K562 (cell line): Measurements from ENCODE around the gene TLCD4. TPM values are rescaled to one million over a fixed set of nuclear protein-coding genes. Genes with fewer than 3 reads are reported as not detected.

Source experiments
- ARHGAP35 ChIP-seq: fragments of 450-650 bp; IDR thresholded peaks from 2 replicates; pipeline ENCODE4 v1.6.1; 2018; ENCODE audit not compliant: partially characterized antibody
- DNMT1 ChIP-seq: fragments of 450-650 bp; IDR thresholded peaks from 2 replicates; pipeline ENCODE4 v1.6.1; 2016; ENCODE audit warnings: antibody characterized with exemption, mild to moderate bottlenecking
- GATAD2B ChIP-seq: fragments of 450-650 bp; IDR thresholded peaks from 2 replicates; pipeline ENCODE4 v1.6.1; 2017; ENCODE audit warnings: mild to moderate bottlenecking, borderline replicate concordance
- KAT2B ChIP-seq: IDR thresholded peaks from one replicate; pipeline ENCODE4 v1.6.1; 2012; ENCODE audit warnings: low read depth, mild to moderate bottlenecking, control low read depth, inconsistent platforms, low read length, moderate library complexity
- MIER1 ChIP-seq: fragments of 450-650 bp; IDR thresholded peaks from 2 replicates; pipeline ENCODE4 v1.6.1; 2016; ENCODE audit warnings: antibody characterized with exemption, mild to moderate bottlenecking, low read depth
- MLLT1 ChIP-seq, 2 experiments: fragments of 450-650 bp; IDR thresholded peaks; 2 replicates each; pipeline ENCODE4 v1.6.1; 2016
- MTA1 ChIP-seq: fragments of 450-650 bp; IDR thresholded peaks from 2 replicates; pipeline ENCODE4 v1.6.1; 2017; ENCODE audit warnings: borderline replicate concordance
- NFIX ChIP-seq: fragments of 250-450 bp; sonication (Bioruptor Pico); IDR thresholded peaks from 2 replicates; pipeline ENCODE4 v1.4.0; 2020; ENCODE audit warnings: low read depth, mild to moderate bottlenecking, moderate library complexity
- SRSF7 ChIP-seq: fragments of 200-400 bp; formaldehyde crosslinking; optimal IDR thresholded peaks from 2 replicates; pipeline ENCODE3; 2017; ENCODE audit warnings: mild to moderate bottlenecking, low read depth, low read length
- XRCC3 ChIP-seq: fragments of 450-650 bp; IDR thresholded peaks from 2 replicates; pipeline ENCODE4 v1.6.1; 2017; ENCODE audit warnings: mild to moderate bottlenecking, moderate library complexity
- ZNF589 ChIP-seq: fragments of 200-800 bp; sonication (Bioruptor generic); IDR thresholded peaks from 2 replicates; pipeline ENCODE4 v1.6.1; 2016; ENCODE audit warnings: low read depth, missing genetic modification characterization, missing compliant biosample characterization
- ZNF740 ChIP-seq, 3 experiments: fragments of 200-800 bp in 1 of 3; sonication (Bioruptor generic) in 1 of 3; sonication (generic) in 1 of 3; formaldehyde crosslinking in 1 of 3; IDR thresholded peaks; 2 replicates each; pipeline versions ENCODE4 v1.6.1 to v1.8.0; 2016 to 2022; ENCODE audit warnings: mild to moderate bottlenecking in 2 of 3, missing compliant biosample characterization in 2 of 3, missing genetic modification characterization in 2 of 3, missing genetic modification reagents in 1 of 3
- polyA plus RNA-seq, 8 experiments: library from polyadenylated mRNA; depleted of rRNA in 4 of 8; stranded (reverse) in 5 of 8; unstranded in 3 of 8; fragments of >200 nt; fragmentation: Nextera tagmentation in 2 of 8; fragmentation: Illumina TruSeq in 1 of 8; extraction: Ambion mirVana in 2 of 8; extraction: Trizol in 1 of 8; gene quantifications; 2 replicates each; pipeline versions ENCODE4 v1.2.1 to v1.2.3, GENCODE V29; 2011 to 2014; ENCODE audit warnings: inconsistent platforms in 1 of 8, missing spikeins in 1 of 8
- total RNA-seq, 7 experiments: library from RNA; depleted of rRNA in 6 of 7; stranded (reverse); fragments of >200 nt in 6 of 7; fragmentation: Illumina TruSeq in 2 of 7; extraction: Trizol in 2 of 7; gene quantifications; 2 replicates each; pipeline versions ENCODE4 v1.2.1 to v1.2.3, GENCODE V29; 2011 to 2021; ENCODE audit warnings: low replicate concordance in 1 of 7
- TF ChIP-seq, protein P1 (sequence below): IDR thresholded peaks from 2 replicates; pipeline ENCODE4 v1.6.1; 2012; ENCODE audit warnings: low read depth, low read length, improper control_type of control experiment, borderline replicate concordance
- TF ChIP-seq, protein P2 (sequence below): sonication (generic); formaldehyde crosslinking; IDR thresholded peaks from 2 replicates; pipeline ENCODE4 v1.8.0; 2022; ENCODE audit warnings: missing genetic modification reagents, mild to moderate bottlenecking, borderline replicate concordance

The TLCD4 gene
- total and polyA plus RNA-seq, 9 of the 15 experiments (the other 6 are each of a cell fraction or from before 2014, with no cell fraction given) = 3.5 to 19.8 (median 7.6) TPM

- no peak for TF ChIP-seq MLLT1 (IDR thresholded peaks at IDR 0.05)
- TF ChIP-seq NFIX (CRISPR knock-in tag) = no peak
- TF ChIP-seq MTA1 = no peak
- 0 out of 2 replicates have a peak, but pooled peaks have one; percentile 18 for TF ChIP-seq ZNF589 (CRISPR knock-in tag)
- TF ChIP-seq SRSF7 = no peak
- TF ChIP-seq DNMT1 = no peak
- no peak for TF ChIP-seq KAT2B
- no peak for TF ChIP-seq ARHGAP35
- TF ChIP-seq, protein P1, sequence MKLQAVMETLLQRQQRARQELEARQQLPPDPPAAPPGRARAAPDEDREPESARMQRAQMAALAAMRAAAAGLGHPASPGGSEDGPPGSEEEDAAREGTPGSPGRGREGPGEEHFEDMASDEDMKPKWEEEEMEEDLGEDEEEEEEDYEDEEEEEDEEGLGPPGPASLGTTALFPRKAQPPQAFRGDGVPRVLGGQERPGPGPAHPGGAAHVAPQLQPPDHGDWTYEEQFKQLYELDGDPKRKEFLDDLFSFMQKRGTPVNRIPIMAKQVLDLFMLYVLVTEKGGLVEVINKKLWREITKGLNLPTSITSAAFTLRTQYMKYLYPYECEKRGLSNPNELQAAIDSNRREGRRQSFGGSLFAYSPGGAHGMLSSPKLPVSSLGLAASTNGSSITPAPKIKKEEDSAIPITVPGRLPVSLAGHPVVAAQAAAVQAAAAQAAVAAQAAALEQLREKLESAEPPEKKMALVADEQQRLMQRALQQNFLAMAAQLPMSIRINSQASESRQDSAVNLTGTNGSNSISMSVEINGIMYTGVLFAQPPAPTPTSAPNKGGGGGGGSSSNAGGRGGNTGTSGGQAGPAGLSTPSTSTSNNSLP = no peak
- TF ChIP-seq, protein P2, sequence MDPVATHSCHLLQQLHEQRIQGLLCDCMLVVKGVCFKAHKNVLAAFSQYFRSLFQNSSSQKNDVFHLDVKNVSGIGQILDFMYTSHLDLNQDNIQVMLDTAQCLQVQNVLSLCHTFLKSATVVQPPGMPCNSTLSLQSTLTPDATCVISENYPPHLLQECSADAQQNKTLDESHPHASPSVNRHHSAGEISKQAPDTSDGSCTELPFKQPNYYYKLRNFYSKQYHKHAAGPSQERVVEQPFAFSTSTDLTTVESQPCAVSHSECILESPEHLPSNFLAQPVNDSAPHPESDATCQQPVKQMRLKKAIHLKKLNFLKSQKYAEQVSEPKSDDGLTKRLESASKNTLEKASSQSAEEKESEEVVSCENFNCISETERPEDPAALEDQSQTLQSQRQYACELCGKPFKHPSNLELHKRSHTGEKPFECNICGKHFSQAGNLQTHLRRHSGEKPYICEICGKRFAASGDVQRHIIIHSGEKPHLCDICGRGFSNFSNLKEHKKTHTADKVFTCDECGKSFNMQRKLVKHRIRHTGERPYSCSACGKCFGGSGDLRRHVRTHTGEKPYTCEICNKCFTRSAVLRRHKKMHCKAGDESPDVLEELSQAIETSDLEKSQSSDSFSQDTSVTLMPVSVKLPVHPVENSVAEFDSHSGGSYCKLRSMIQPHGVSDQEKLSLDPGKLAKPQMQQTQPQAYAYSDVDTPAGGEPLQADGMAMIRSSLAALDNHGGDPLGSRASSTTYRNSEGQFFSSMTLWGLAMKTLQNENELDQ (CRISPR knock-in tag) = no peak
- TF ChIP-seq ZNF740 (CRISPR knock-in tag; IDR thresholded peaks at IDR 0.05) = no peak
- no peak for TF ChIP-seq ZNF740 (tag; IDR thresholded peaks at IDR 0.05)
- no peak for TF ChIP-seq MIER1
- no peak for TF ChIP-seq XRCC3
- TF ChIP-seq GATAD2B = peak; percentile 70; the same call in 1 of the 2 replicates
These were observed 31.8 kb upstream of the TLCD4 start (continued) for GRCh38 chr1:95085376-95085775.
